H1 (cell line): Measurements from ENCODE around the gene ARSA. TPM values are rescaled to one million over a fixed set of nuclear protein-coding genes. Genes with fewer than 3 reads are reported as not detected.

Experiments used
- E2F6 ChIP-seq: IDR thresholded peaks from 2 replicates; pipeline ENCODE4 v1.6.1; 2012; ENCODE audit warnings: inconsistent platforms
- EZH2 ChIP-seq: fragments of 200-600 bp; sonication (generic); IDR thresholded peaks from 2 replicates; pipeline ENCODE4 v1.7.1; 2012; ENCODE audit warnings: low read depth, mild to moderate bottlenecking, moderate library complexity, low read length, inconsistent platforms; ENCODE audit not compliant: severe bottlenecking
- HDAC2 ChIP-seq, 2 experiments: fragments of 300-600 bp in 1 of 2; sonication (generic) in 1 of 2; IDR thresholded peaks; 2 replicates each; pipeline ENCODE4 v1.6.1; 2011 to 2012; ENCODE audit warnings: low read depth in 2 of 2, low read length in 2 of 2, mild to moderate bottlenecking in 2 of 2, moderate library complexity in 2 of 2, borderline replicate concordance in 1 of 2, inconsistent platforms in 1 of 2
- SP4 ChIP-seq: IDR thresholded peaks from 2 replicates; pipeline ENCODE4 v1.6.1; 2012; ENCODE audit warnings: low read length, inconsistent platforms
- TCF12 ChIP-seq: IDR thresholded peaks from 2 replicates; pipeline ENCODE4 v1.6.1; 2011; ENCODE audit warnings: low read depth, mild to moderate bottlenecking, low read length
- TEAD4 ChIP-seq: IDR thresholded peaks from 2 replicates; pipeline ENCODE4 v1.6.1; 2012; ENCODE audit warnings: low read depth, low read length, inconsistent platforms, mixed read lengths
- polyA plus RNA-seq, 7 experiments: library from polyadenylated mRNA; depleted of rRNA in 3 of 7; stranded (reverse) in 5 of 7; unstranded in 2 of 7; fragments of >200 nt in 5 of 7; fragments of 200-250 nt in 2 of 7; gene quantifications; 1 replicate in 5 of 7; 2 replicates in 1 of 7; 4 replicates in 1 of 7; pipeline versions ENCODE4 v1.2.1 to v1.2.3, GENCODE V29; 2011 to 2013; ENCODE audit warnings: missing spikeins in 2 of 7, mixed read lengths in 2 of 7
- total RNA-seq: library from RNA; stranded (reverse); fragmentation: NEBNext Ultra II Directional; extraction: Animal tissue kit (Norgen Biotek cat#: 25700); gene quantifications from 2 replicates; pipeline ENCODE4 v1.2.1, GENCODE V29; 2021

Gene ARSA
- total and polyA plus RNA-seq, 2 of the 8 experiments (the other 6 are each of a cell fraction or from before 2014, with no cell fraction given), result 9.8 to 10.1 TPM

- TF ChIP-seq TCF12 (no peak), SP4 (no peak), E2F6 (no peak), TEAD4 (no peak), EZH2 (no peak), HDAC2 (IDR thresholded peaks at IDR 0.05; ENCODE audit: borderline replicate concordance in 1 of 2, low read depth in 2 of 2, low read length in 2 of 2) (no peak)
Observed at GRCh38 chr22:50621356-50621880, 6.5 kb downstream of the ARSA start (continued).
